HG03342 (cell line): ENCODE data around the gene AKAP12.
"Not testable (repeated sequence)": the region's sequence is repeated elsewhere in the genome, so short reads cannot be mapped to it uniquely, and the experiment has no call there.

Source experiments
- ATAC-seq: cut with Tn5 transposase; IDR thresholded peaks from one replicate; pipeline ENCODE4 v1.9.1; 2021; ENCODE audit warnings: mild to moderate bottlenecking, moderate library complexity; ENCODE audit not compliant: unreplicated experiment

AKAP12 gene

DNA sequence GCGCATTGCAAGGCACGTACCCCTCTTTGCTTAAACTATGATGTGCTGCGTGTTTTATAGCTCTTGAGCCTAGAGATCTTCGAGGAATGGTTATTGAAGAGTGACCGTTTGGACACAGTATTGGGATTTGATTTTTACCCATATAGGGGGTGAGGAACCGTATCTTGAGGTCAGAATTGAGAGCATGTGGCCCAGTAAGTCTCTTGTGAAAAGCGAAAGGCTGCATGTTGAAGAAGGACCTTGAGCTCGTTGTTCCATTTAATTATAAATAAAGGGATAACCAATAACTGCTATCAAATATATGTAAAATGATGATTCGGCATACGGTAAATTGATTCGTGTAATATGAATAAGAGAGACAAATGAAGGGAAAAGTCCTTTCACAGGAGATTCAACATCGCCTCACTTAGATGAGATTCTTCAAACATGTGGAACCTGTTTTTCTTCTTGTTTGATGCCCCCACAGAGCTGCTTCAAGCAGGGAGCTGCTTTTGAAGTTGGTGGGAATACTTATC is 66.6 kb downstream of the AKAP12 start:
- no peak for ATAC-seq

GRCh38 chr6:151307501-151307900 is 67.7 kb downstream of the AKAP12 start:
- ATAC-seq, result no peak

- no peak for ATAC-seq
Observed at GRCh38 chr6:151309619-151310018, 69.9 kb downstream of the AKAP12 start.

GRCh38 chr6:151310279-151310678 is 70.5 kb downstream of the AKAP12 start:
- no peak for ATAC-seq

DNA sequence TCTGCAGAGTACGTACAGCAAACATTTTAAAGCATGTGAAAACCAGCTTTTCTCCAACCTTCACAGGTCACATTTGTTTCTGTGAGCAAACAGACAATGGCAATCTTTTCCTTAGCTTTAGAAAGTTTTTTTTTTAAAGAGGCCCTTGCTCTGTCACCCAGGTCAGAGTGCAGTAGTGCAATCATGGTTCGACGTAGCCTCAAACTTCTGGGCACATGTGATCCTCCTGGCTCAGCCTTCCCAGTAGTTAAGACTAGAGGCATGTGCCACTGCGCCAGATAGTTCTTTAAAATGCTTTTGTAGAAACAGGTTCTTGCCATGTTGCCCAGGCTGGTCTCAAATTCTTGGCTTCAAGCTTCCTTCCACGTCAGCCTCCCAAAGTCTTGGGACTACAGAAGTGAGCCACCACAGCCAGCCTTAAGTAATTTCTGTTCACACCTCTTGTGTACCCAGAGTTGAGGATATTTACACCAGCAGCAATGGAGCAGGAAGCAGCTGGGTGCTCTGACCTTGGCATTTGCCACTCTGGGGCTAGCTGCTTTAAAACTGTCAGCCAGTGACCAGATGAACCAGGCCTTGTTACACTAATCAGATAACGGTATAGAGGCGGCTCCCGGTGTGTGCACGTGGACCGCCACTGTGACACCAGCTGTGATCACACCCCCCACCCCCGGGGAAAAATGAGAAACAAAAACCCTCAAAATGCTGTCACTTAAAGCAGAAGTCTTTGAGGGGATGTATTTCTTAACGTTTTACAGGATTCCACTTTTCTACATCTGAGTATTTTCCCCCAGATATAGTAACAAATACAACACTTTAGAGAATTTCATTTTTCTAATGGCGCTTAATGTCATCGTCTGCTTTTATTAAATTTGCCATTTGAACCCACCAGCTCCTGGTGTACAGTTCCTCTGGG is 71.3 kb downstream of the AKAP12 start:
- no peak for ATAC-seq

GRCh38 chr6:151313066-151313491 is 73.3 kb downstream of the AKAP12 start:
- no peak for ATAC-seq

DNA sequence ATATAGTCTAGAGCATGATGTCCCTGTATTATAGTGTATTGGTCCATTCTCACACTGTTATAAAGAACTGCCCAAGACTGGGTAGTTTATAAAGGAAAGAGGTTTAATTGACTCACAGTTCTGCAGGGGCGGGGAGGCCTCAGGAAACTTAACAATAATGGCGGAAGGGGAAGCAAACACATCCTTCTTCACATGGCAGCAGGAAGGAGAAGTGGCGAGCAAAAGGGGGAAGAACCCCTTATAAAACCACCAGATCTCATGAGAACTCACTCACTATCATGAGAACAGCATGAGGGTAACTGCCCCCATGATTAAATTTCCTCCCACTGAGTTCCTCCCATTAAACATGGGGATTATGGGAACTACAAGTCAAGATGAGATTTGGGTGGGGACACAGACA is 75.9 kb downstream of the AKAP12 start:
- ATAC-seq, result not testable (repeated sequence)

- no peak for ATAC-seq
Observed at GRCh38 chr6:151317103-151317994, 77.6 kb downstream of the AKAP12 start.

- no peak for ATAC-seq
Observed at GRCh38 chr6:151317995-151318365, 78.2 kb downstream of the AKAP12 start.

GRCh38 chr6:151320140-151320539 is 80.4 kb downstream of the AKAP12 start:
- no peak for ATAC-seq

DNA sequence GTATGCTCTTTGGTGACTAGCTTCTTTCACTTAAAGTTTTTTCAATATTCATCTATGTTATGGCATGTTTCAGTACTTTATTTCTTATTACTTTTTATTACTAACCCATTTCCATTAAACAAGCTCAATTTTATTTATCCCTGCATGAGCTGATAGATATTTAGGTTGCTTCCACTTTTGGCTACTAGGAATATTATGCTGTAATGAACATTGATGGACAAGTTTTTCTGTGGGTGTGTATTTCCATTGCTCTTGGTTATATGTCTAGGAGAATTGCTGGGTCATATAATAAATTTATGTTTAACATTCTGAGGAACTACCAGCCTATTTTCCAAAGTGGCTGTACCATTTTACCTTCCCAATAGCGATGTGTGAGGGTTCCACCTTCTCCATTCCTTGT is 81.7 kb downstream of the AKAP12 start:
- ATAC-seq, result no peak

GRCh38 chr6:151322570-151322969 is 82.8 kb downstream of the AKAP12 start:
- ATAC-seq, result no peak

- peak; percentile 79 for ATAC-seq
Observed at GRCh38 chr6:151323791-151324487, 84.2 kb downstream of the AKAP12 start.

DNA sequence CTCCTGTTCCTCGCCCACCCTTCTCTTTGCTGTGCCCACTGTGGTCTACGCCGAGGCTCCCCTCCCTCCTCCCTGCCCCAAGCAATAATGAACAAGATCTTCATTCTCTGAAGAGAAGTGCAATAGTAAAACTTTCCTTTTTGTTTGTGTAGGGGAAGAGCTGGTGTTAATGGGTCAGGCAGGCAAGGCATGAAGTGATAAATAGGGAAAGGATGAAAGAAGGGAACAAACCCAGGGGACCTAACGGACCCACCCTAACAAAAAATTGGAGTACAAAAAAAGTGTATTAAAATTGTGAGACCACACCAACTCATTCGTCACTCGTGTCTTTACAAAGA is 84.7 kb downstream of the AKAP12 start:
- no peak for ATAC-seq

DNA sequence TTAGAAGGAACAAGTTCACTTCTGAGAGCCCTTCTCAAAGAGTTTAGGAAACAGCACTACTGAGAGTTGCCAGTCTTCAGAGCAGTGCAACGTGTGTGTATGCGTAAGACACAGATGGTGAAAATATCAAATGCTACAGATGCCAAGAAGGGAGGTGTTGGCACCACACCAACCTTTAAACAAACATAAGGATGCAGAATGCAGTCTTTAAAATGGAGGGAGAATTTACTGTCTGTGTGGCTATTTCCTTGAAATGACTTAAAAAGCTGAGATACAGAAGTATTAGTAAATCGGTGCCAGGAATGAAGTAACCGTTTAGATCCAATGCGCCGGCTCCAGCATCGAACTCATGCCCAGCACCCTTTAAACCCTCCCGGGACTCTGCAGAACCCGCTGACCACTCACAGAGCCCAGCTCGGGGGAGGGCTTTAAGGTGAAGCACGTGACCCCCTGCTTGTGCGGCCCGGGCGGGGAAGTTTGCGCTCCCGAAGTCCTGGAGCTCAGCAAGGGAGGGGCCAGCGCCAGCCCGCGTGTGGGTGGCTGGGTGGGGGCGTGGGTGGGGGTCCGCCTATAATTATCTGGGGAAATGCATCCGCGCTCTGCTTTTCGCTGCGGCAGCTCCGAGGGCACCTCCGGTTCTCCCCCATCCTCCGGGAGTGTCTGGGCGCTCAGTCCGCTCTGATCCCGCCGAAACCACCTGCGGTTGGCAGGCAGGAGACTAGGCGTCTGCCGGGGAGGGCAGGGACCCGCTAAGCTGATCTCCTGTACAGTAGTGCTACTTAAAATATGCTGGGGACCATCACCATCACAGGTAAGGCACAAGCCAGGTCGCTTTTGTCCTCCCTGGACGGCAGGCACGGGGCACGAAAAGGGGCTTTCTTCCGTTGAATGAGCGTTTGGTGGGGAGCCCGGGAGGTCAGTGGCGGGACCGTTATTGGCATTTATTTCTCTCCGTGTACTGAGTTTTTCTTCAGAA is 85.6 kb downstream of the AKAP12 start:
- ATAC-seq, result no peak

DNA sequence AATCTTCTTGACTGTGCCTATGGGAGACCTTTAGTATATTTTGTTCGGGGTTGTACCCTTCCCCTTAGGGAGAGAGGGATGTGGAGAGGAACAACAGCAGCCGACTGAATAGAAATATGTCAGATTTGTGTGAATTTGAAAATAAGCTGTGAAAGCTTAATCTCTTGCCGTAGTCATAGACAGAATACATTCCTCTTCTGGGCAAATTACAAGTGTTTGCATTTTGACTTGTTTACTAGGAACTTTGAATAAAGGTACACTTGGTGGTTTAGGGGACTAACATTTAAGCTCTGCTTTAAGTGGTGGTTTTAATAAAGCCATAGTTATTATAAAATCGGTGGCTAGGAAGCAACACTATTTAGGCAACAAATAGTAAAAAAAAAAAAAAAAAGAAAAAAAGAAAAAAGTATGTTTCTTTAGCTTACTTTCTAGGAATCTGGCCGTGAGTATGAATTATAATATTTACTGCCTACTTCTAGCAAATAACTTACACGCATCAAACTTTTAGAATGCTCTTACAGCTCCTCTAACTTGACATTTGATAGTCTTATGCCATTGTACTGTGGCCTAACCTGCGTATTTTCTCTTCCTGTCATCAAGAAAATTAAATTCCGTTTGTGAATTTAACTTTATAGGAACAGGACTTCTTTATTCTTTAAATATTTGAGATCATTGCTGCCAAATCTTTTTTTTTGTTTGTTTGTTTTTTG is 86.5 kb downstream of the AKAP12 start:
- no peak for ATAC-seq

DNA sequence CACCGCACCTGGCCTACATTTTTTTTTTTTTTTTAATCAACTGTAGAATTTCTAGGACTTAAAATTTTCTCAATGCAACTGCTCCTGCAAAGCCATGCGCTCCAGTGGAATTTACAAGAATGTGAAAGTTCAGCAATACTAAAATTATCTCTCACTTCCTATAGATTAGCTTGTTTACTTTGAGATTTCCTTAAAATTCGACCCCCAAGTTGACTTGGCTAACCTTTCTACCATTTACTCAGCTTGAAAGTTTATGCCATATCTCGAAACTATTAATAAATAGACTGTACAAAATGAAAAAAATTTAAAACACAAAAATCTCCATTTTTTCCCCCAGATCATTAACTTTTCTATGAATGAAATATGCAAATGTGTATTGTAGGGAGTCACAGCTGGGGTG is 87.3 kb downstream of the AKAP12 start:
- ATAC-seq, result no peak

GRCh38 chr6:151330130-151330696 is 90.4 kb downstream of the AKAP12 start:
- ATAC-seq, result no peak

DNA sequence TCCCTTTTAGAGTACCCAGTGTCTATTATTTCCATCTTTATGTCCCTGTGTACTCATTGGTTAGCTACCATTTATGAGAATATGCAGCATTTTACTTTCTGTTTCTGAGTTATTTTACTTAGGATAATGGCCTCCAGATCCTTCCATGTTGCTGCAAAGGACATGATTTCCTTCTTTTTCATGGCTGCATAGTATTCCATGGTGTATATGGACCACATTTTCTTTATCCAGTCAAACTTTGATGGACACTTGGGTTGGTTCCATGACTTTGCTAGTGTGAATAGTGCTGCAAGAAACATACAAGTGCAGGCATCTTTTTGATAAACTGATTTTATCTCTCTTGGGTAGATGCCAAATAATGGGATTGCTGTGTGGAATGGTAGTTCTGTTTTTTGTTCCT is 96.2 kb downstream of the AKAP12 start:
- ATAC-seq, result no peak
